HUES6 (cell line): Measurements from ENCODE around the gene CYP2A7.
"Not testable (repeated sequence)": the region's sequence is repeated elsewhere in the genome, so short reads cannot be mapped to it uniquely, and the experiment has no call there.

Source experiments
- H3K27ac ChIP-seq: 2 replicates; pipeline ENCODE4 v1.7.0; 2013; ENCODE audit warnings: low read depth, mild to moderate bottlenecking, low read length, inconsistent platforms
- H3K27me3 ChIP-seq: 2 replicates; pipeline ENCODE4 v1.6.1; 2013; ENCODE audit warnings: low read length; ENCODE audit not compliant: control insufficient read depth, insufficient read depth
- H3K36me3 ChIP-seq: 2 replicates; pipeline ENCODE4 v1.6.1; 2013; ENCODE audit warnings: low read length; ENCODE audit not compliant: control insufficient read depth, insufficient read depth
- H3K4me1 ChIP-seq: 2 replicates; pipeline ENCODE4 v1.6.1; 2013; ENCODE audit warnings: low read length; ENCODE audit not compliant: control insufficient read depth, insufficient read depth
- H3K4me3 ChIP-seq: 2 replicates; pipeline ENCODE4 v1.5.1; 2013; ENCODE audit warnings: low read depth, low read length
- H3K9ac ChIP-seq: one replicate; pipeline ENCODE4 v1.6.1; 2013; ENCODE audit warnings: mild to moderate bottlenecking, low read length
- H3K9me3 ChIP-seq: 2 replicates; pipeline ENCODE4 v1.6.1; 2013; ENCODE audit warnings: low read depth, low read length; ENCODE audit not compliant: control insufficient read depth, insufficient read depth

The CYP2A7 gene

DNA sequence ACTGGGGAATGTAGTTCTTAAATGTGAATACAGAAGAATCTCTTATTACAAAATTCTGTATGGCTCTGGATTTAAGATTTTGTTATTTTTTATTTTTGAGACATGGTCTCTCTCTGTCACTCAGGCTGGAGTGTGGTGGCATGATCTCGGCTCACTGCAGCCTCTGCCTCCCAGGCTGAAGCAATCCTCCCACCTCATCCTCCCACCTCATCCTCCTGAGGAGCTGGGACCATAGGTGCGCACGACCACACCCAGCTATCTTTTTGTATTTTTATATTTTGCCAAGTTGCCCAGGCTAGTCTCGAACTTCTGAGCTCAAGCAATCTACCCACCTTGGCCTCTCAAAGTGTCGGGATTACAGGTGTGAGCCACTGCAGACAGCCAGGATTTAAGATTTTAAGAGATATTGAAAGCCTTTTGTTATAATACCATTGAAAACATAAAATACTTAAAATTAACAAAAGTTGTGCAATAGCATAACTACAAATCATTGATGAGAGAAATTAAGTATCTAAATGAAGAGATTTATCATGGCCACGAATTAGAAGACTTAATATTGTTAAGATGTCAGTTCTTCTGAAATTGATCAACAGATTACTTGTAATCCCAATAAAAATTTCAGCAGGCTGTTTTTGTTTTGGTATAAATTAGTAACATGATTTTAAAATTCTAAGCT, 45.1 kb downstream of the CYP2A7 start:
- no peaks in the 10 kb centered on the region for H3K4me1 ChIP-seq
- H3K4me3 ChIP-seq = no peak overlapping the region
- no peaks in the 10 kb centered on the region for H3K27me3 ChIP-seq
- no peaks in the 10 kb centered on the region for H3K36me3 ChIP-seq
- no peaks in the 10 kb centered on the region for H3K9me3 ChIP-seq
- no peak overlapping the region for H3K27ac ChIP-seq
- no peak overlapping the region for H3K9ac ChIP-seq

DNA sequence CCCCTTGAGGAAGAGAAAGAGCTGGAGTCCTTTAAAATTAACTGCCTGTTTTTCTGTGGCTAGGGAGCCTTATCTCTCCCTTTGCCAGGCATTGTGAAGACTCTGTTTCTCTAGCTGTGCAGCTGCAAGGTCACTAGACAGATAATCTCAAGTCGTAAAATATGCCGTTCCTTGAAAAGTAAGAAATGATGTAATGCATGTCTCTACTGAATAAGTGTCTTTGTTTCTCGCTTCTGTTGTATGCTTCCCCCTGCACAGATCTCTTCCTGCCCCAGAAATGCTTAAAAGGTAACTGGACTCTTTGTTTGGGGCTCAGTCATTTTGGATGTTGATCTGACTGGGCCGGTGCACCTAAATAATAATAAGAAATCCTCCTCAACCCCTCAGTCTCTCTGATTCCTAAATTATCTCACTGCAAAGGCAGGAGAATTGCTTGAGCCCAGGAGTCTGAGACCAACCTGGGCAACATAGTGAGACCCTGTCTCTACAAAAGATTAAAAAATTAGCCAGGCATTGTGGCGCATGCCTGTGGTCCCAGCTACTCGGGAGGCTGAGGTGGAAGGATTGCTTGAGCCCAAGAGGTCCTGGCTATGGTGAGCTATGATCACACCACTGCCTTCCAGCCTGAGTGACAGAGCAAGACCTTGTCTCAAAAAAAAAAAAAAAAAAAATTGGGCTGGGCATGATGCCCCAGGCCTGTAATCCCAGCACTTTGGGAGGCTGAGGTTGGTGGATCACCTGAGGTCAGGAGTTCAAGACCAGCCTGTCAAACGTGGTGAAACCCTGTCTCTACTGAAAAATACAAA, 48.1 kb downstream of the CYP2A7 start:
- not testable (repeated sequence) for H3K9me3 ChIP-seq, H3K4me1 ChIP-seq, H3K36me3 ChIP-seq, H3K4me3 ChIP-seq, H3K27me3 ChIP-seq, H3K9ac ChIP-seq, H3K27ac ChIP-seq

- not testable (repeated sequence) for H3K27ac ChIP-seq, H3K36me3 ChIP-seq
Measured at GRCh38 chr19:40832431-40832790, 49.6 kb downstream of the CYP2A7 start.

DNA sequence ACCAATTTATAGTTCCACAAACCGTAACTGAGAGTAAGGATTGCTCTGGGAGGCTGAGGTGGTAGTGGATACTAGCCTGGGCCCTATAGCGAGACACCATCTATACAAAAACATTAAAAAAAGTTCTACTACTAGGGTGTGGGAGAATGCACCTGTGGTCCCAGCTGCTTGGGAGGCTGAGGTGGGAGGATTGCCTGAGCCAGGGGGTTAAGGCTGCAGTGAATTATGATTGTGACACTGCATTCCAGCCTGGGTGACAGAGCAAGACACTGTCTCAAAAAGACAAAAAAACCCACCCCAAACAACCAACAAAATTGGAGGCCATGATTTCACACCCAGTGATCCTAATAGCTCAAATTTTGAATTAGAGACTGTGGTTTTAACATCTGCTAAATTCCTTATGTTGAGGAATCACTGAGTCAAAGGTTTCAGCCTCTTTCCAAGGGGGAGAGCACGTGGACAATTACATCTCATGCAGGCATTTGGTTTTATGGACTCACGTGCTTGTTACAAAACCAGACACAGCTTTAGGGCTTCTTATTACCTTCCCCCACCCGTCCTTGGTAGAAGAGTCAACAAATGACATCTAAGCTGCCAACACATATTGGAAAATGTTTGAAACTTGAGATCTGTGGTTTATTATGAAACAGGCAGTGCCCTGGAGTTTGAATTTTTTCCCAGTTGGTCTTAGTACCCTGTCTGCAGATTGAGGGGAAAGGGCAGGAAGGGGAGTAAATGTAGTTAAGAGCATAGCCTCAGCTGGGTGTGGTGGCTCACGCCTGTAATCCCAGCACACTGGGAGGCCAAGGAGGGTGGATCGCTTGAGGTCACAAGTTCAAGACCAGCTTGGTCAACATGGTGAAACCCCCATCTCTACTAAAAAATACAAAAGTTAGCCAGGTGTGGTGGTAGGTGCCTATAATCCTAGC, 50.3 kb downstream of the CYP2A7 start:
- Histone ChIP-seq H3K36me3 (no peaks in the 10 kb centered on the region), H3K9me3 (no peaks in the 10 kb centered on the region), H3K27ac (no peak overlapping the region), H3K27me3 (no peaks in the 10 kb centered on the region), H3K4me1 (no peaks in the 10 kb centered on the region), H3K9ac (no peak overlapping the region), H3K4me3 (no peak overlapping the region)

More at GRCh38 chr19:40832431-40832790, 49.6 kb downstream of the CYP2A7 start:
- not testable (repeated sequence) for H3K4me3 ChIP-seq, H3K9me3 ChIP-seq, H3K4me1 ChIP-seq, H3K9ac ChIP-seq, H3K27me3 ChIP-seq

DNA sequence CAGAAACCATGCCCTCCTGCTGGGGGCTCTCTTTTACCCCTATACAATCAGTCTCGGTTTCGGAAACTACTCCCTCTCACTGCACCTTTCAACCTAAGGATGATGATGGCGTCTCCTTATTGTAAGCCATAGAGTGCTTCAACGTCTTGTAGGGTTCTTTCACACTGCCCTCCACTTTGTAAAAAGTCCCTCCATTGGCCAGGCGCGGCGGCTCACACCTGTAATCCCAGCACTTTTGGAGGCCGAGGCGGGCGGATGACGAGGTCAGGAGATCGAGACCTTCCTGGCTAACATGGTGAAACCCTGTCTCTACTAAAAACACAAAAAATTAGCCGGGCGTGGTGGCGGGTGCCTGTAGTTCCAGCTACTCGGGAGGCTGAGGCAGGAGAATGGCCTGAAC, 51.3 kb downstream of the CYP2A7 start:
- not testable (repeated sequence) for H3K27ac ChIP-seq, H3K36me3 ChIP-seq, H3K9ac ChIP-seq, H3K4me1 ChIP-seq, H3K27me3 ChIP-seq, H3K4me3 ChIP-seq, H3K9me3 ChIP-seq

GRCh38 chr19:40829205-40829604, 52.8 kb downstream of the CYP2A7 start:
- Histone ChIP-seq H3K9me3 (no peaks in the 10 kb centered on the region), H3K4me1 (peaks cover 2% of the 10 kb centered on the region; the same call in 1 of the 2 replicates), H3K4me3 (no peak overlapping the region), H3K9ac (no peak overlapping the region), H3K27ac (no peak overlapping the region), H3K36me3 (no peaks in the 10 kb centered on the region), H3K27me3 (no peaks in the 10 kb centered on the region)

GRCh38 chr19:40827386-40828247, 54.4 kb downstream of the CYP2A7 start:
- Histone ChIP-seq H3K27ac (no peak overlapping the region), H3K9me3 (no peaks in the 10 kb centered on the region), H3K4me3 (no peak overlapping the region), H3K4me1 (peaks cover 4% of the 10 kb centered on the region; the same call in 1 of the 2 replicates), H3K9ac (no peak overlapping the region), H3K27me3 (no peaks in the 10 kb centered on the region), H3K36me3 (no peaks in the 10 kb centered on the region)

- not testable (repeated sequence) for H3K27me3 ChIP-seq, H3K9me3 ChIP-seq, H3K36me3 ChIP-seq, H3K9ac ChIP-seq, H3K4me1 ChIP-seq, H3K27ac ChIP-seq, H3K4me3 ChIP-seq
Measured at GRCh38 chr19:40826699-40827385, 55.2 kb downstream of the CYP2A7 start.

DNA sequence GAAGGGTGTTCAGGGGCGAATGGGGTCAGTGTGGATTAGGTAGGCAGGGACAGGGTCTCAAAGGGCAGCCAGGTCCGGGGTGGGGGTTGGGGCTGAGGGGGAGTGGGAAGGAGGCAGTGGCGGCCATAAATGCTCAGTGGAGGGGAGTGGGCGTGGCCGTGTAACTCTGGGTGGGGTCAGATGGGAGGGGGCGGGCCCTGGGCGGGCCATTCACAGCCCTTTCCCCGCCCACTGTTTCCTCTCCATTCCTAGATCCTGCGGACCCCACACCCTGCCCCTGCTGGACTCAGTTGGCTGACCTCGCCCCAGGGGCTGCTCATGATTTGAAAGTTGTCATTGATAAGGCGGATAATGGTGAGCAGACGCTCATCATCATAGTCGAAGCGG, 55.7 kb downstream of the CYP2A7 start:
- not testable (repeated sequence) for H3K4me1 ChIP-seq, H3K27ac ChIP-seq, H3K36me3 ChIP-seq, H3K27me3 ChIP-seq, H3K4me3 ChIP-seq, H3K9me3 ChIP-seq, H3K9ac ChIP-seq

DNA sequence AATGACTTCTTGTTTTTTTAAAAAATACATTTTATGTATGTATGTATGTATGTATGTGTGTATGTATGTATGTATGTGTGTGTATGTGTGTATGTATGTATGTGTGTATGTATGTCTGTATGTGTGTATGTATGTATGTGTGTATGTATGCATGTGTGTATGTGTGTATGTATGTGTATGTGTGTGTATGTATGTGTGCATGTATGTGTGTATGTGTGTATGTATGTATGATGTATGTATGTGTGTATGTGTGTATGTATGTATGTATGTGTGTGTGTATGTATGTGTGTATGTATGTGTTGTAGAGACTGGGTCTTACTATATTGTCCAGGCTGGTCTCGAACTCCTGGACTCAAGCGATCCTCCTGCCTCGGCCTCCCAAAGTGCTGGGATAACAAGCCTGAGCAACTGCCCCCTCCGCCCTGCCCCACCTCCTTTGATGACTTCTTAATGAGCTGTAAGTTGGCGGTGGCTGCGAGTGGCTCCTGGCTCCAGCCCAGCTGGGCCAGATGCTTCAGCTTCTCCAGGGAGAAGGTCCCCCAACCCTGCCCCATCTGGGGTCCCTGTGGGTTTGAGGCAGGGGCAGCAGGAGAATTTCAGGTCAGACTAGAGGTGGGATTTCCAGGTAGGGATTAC, 56.5 kb downstream of the CYP2A7 start:
- not testable (repeated sequence) for H3K27ac ChIP-seq, H3K9me3 ChIP-seq, H3K4me1 ChIP-seq, H3K36me3 ChIP-seq, H3K27me3 ChIP-seq, H3K9ac ChIP-seq, H3K4me3 ChIP-seq
